Upper lobe of left lung (tissue), 6 donors: ENCODE measurements around the gene LHFPL2. TPM values are rescaled to one million over a fixed set of nuclear protein-coding genes. Genes with fewer than 3 reads are reported as not detected.
"Not testable (repeated sequence)": the region's sequence is repeated elsewhere in the genome, so short reads cannot be mapped to it uniquely, and the experiment has no call there.

Source experiments
- ATAC-seq, 2 donors: fragments of 200-7000 bp; cut with Tn5 transposase; one replicate each; pipeline ENCODE4 v1.9.1; 2022; ENCODE audit warnings: mild to moderate bottlenecking in 2 of 2, moderate library complexity in 2 of 2; ENCODE audit not compliant: low FRiP score in 2 of 2
- DNase-seq, 2 donors: peaks; one replicate each; pipeline ENCODE4 v3.0.0-alpha.2; 2019 to 2020
- H3K27ac ChIP-seq, 4 donors: fragments of 200-600 bp; sonication (generic); one replicate each; pipeline ENCODE4 v1.5.1; 2016 to 2019
- H3K27me3 ChIP-seq, 4 donors: fragments of 200-600 bp; sonication (generic); one replicate each; pipeline ENCODE4 v1.5.1; 2017 to 2019
- H3K36me3 ChIP-seq, 4 donors: fragments of 200-600 bp; sonication (generic); one replicate each; pipeline ENCODE4 v1.5.1; 2016 to 2019
- H3K4me1 ChIP-seq, 4 donors: fragments of 200-600 bp; sonication (generic); one replicate each; pipeline ENCODE4 v1.5.1; 2018 to 2019
- H3K4me3 ChIP-seq, 4 donors: fragments of 200-600 bp; sonication (generic); one replicate each; pipeline ENCODE4 v1.5.1; 2017 to 2019; ENCODE audit warnings: mild to moderate bottlenecking in 2 of 4, moderate library complexity in 1 of 4
- H3K9me3 ChIP-seq, 4 donors: fragments of 200-600 bp; sonication (generic); one replicate each; pipeline ENCODE4 v1.5.1; 2018 to 2019
- EP300 ChIP-seq, 4 donors: sonication (generic); formaldehyde crosslinking; IDR thresholded peaks; one replicate each; pipeline ENCODE4 v1.5.1; 2017; ENCODE audit warnings: antibody characterized with exemption in 4 of 4, control low read depth in 2 of 4
- POLR2A ChIP-seq, 4 donors: fragments of 450-650 bp; IDR thresholded peaks; one replicate each; pipeline ENCODE4 v1.5.1; 2016 to 2017; ENCODE audit warnings: antibody characterized with exemption in 4 of 4, mild to moderate bottlenecking in 2 of 4
- POLR2AphosphoS5 ChIP-seq, 2 donors: sonication (generic); formaldehyde crosslinking; IDR thresholded peaks; one replicate each; pipeline ENCODE4 v1.5.1; 2017; ENCODE audit warnings: antibody characterized with exemption in 2 of 2
- WGBS, 2 donors: methylation state at CpG; one replicate each; pipeline ENCODE4 v1.1.5; 2017 to 2018; 5-methylcytosine and 5-hydroxymethylcytosine counted together
- total RNA-seq, 6 donors: library from RNA; depleted of rRNA in 4 of 6; stranded (reverse); fragments of >200 nt in 4 of 6; gene quantifications; one replicate each; pipeline versions ENCODE4 v1.1.0 to v1.2.1, GENCODE V29; 2016 to 2021
- TF ChIP-seq, protein P1 (sequence below), 6 experiments: fragments of 450-650 bp in 4 of 6; fragments of 200-600 bp in 2 of 6; sonication (generic) in 2 of 6; IDR thresholded peaks; one replicate each; pipeline ENCODE4 v1.5.1; 2016 to 2019; ENCODE audit warnings: antibody characterized with exemption in 6 of 6
- donor health status: DM: no; HTN: no; CAD: no; lungs with moderate emphysema.
- donor health status: DM: no; HTN: yes; CAD: no; lungs with severe emphysema.

LHFPL2 gene
- total RNA-seq, 6 donors from 2014 or later: 17.3 to 69.5 (median 32.9) TPM

- TF ChIP-seq, protein P1, sequence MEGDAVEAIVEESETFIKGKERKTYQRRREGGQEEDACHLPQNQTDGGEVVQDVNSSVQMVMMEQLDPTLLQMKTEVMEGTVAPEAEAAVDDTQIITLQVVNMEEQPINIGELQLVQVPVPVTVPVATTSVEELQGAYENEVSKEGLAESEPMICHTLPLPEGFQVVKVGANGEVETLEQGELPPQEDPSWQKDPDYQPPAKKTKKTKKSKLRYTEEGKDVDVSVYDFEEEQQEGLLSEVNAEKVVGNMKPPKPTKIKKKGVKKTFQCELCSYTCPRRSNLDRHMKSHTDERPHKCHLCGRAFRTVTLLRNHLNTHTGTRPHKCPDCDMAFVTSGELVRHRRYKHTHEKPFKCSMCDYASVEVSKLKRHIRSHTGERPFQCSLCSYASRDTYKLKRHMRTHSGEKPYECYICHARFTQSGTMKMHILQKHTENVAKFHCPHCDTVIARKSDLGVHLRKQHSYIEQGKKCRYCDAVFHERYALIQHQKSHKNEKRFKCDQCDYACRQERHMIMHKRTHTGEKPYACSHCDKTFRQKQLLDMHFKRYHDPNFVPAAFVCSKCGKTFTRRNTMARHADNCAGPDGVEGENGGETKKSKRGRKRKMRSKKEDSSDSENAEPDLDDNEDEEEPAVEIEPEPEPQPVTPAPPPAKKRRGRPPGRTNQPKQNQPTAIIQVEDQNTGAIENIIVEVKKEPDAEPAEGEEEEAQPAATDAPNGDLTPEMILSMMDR (IDR thresholded peaks at IDR 0.05): no peak
- no peak for TF ChIP-seq POLR2A (IDR thresholded peaks at IDR 0.05)
- no peak for TF ChIP-seq EP300 (IDR thresholded peaks at IDR 0.05)
- no peak for TF ChIP-seq POLR2AphosphoS5 (IDR thresholded peaks at IDR 0.05)
- Histone ChIP-seq H3K27ac (no peak overlapping the region), H3K4me1 (no peaks in the 10 kb centered on the region), H3K36me3 (peaks cover 0 to 9% (median 0%) of the 10 kb centered on the region in 4 donors), H3K27me3 (no peaks in the 10 kb centered on the region), H3K4me3 (no peak overlapping the region), H3K9me3 (no peaks in the 10 kb centered on the region)
- DNase-seq (no peak), ATAC-seq (no peak)
- WGBS, 2 donors: 87 to 93% methylated on average over 2 of the region's 2 CpGs
These were observed 189.7 kb downstream of the LHFPL2 start for GRCh38 chr5:78458843-78459242.

DNA sequence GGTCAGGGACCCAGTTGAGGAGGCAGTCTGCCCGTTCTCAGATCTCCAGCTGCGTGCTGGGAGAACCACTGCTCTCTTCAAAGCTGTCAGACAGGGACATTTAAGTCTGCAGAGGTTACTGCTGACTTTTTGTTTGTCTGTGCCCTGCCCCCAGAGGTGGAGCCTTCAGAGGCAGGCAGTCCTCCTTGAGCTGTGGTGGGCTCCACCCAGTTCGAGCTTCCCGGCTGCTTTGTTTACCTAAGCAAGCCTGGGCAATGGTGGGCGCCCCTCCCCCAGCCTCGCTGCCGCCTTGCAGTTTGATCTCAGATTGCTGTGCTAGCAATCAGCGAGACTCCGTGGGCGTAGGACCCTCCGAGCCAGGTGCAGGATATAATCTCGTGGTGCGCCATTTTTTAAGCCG, 191.1 kb downstream of the LHFPL2 start:
- not testable (repeated sequence) for DNase-seq, ATAC-seq, H3K27ac ChIP-seq, H3K36me3 ChIP-seq, H3K4me3 ChIP-seq, H3K27me3 ChIP-seq, H3K9me3 ChIP-seq, H3K4me1 ChIP-seq
- 90 to 97% methylated on average over 6 to 8 of the region's 14 CpGs for WGBS, 2 donors

GRCh38 chr5:78449103-78449502, 199.5 kb downstream of the LHFPL2 start:
- no peaks in the 10 kb centered on the region for H3K4me1 ChIP-seq
- TF ChIP-seq POLR2AphosphoS5 (IDR thresholded peaks at IDR 0.05): no peak
- TF ChIP-seq POLR2A (IDR thresholded peaks at IDR 0.05): no peak
- TF ChIP-seq EP300 (IDR thresholded peaks at IDR 0.05): no peak
- TF ChIP-seq, protein P1 (IDR thresholded peaks at IDR 0.05): no peak
- H3K4me3 ChIP-seq: no peak overlapping the region
- H3K27ac ChIP-seq: no peak overlapping the region
- no peaks in the 10 kb centered on the region for H3K9me3 ChIP-seq
- DNase-seq (no peak), ATAC-seq (no peak)
- H3K27me3 ChIP-seq: no peaks in the 10 kb centered on the region
- peaks cover 0 to 6% (median 0%) of the 10 kb centered on the region in 4 donors for H3K36me3 ChIP-seq

DNA sequence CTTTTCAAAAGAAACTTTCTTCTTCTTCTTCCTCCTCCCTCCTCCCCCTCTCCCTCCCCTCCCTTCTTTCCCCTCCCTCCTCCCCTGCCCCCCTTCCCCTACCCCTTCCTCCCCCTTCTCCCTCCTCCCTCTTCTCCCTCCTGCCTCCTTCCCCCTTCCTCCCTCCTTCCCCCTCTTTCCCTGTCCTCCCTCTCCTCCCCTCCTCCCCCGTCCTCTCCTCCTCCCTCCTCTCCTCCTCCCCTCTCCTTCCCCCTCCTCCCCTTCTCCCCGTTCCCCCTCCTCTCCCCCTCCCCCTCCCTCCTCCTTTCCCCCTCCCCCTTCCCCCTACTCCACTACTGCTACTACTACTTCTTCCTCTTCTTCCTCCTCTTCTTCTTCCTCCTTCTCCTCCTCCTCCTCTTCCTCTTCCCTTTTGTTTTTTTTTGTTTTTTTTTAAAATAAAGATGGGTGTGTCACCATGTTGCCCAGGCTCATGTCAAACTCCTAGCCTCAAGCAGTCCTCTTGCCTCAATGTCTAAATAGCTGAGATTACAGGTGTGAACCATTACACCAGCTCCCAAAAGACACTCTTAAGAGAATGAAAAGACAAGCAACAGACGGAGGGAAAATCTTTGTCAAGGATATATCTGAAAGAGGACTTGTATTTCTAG, 200.7 kb downstream of the LHFPL2 start:
- 76 to 94% methylated on average over 1 to 2 of the region's 3 CpGs for WGBS, 2 donors
- H3K36me3 ChIP-seq: peaks cover 0 to 6% (median 0%) of the 10 kb centered on the region in 4 donors
- TF ChIP-seq POLR2A (IDR thresholded peaks at IDR 0.05): no peak
- TF ChIP-seq EP300 (IDR thresholded peaks at IDR 0.05): no peak
- TF ChIP-seq, protein P1 (IDR thresholded peaks at IDR 0.05): no peak
- TF ChIP-seq POLR2AphosphoS5 (IDR thresholded peaks at IDR 0.05): no peak
- no peak overlapping the region for H3K27ac ChIP-seq
- ATAC-seq (no peak), DNase-seq (no peak)
- H3K4me3 ChIP-seq: no peak overlapping the region
- H3K9me3 ChIP-seq: no peaks in the 10 kb centered on the region
- H3K4me1 ChIP-seq: no peaks in the 10 kb centered on the region
- H3K27me3 ChIP-seq: no peaks in the 10 kb centered on the region
